Embryonic facial prominence (tissue), 1 donor: ENCODE data around the gene ACTG1.

Source experiments
- DNase-seq: peaks from one replicate; pipeline ENCODE4 v3.0.0-alpha.2; 2016; ENCODE audit errors: extremely low spot score

The ACTG1 gene

DNA sequence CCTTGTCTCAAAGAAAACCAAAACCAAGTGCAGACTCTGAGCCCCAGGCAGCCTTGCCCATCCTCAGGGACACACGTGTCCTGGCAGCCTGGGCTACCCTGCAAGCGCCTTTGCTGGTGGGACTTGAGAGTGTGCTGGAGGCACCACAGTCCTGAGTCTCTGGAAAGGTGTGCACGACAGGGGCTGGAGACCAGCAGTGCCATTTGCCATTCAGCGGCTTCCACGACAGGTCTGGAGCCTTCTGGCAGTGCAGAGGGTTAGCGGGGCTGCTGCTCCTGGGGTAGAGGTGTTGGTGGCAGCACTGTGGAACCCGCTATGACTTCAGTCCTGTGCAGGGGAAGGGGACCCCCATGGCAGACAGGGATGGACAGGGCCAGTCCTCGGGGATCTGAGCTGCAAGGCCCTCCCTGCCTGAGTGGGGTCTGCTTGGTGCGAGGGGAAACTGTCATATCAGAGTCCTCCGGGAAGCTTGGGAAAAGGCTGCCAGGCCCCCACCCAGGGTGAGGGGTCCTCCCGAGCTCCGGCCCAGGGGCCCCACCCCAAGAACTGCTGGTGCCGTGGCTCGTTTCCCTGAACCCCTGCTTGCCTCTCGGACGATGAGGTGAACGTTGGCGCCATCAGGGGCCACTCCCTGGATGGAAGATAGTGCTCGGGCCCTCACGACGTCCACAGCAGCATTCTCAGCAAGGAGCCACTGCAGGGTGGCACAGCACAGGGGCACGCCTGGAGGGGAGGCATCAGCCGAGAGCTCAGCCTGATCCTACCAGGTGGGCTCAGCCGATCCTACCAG lies 32.8 kb upstream of the ACTG1 start:
- DNase-seq, result no peak

DNA sequence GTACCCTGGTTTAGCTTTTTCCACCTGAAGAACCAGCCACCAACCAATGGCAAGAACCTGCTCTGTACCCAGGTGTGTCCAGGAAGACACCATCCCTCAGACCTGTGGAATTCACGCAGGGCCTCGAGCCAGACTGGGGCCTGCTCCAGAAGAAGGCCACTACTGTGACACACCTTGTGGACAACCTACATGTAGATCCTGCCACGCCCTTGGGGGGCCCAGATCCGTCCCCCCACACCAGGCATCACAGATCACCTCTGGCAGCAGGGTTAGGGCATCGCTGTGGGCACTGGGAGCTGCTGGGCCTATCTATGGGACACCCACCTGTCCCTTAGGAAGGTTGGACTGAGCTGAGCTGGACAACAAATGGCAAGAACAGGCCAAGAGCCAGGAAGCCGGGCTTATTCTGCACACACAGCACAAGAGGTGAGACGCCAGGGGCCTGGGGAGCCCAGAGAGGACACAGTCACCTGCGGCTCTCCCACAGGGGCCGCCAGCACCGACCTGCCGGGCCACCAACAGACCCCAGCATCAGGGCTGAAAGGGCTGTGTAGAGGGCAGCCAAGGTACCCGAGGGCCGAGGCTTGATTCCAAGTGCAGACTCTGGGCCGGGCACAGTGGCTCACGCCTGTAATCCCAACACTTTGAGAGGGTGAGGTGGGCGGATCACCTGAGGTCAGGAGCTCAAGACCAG lies 31.8 kb upstream of the ACTG1 start:
- DNase-seq, result no peak

DNA sequence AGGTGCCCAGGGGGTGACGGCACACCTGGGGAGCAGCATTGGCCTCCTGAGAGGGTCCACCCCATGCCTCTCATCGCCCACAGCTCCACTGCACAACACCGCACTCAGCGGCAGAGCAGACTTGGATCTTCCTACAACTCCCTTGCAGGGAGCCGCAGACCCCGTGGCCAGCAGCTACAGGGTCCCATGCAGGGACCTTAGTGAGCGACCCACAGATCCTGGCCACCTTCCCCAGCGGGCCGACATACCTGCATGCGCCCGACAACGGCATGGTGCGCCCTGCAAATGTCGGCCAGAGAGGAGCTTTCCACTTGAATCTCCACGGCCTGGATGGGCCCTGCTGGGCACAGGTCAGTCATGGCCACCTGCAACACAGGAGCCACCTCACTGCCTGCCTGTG lies 31.2 kb upstream of the ACTG1 start:
- no peak for DNase-seq

DNA sequence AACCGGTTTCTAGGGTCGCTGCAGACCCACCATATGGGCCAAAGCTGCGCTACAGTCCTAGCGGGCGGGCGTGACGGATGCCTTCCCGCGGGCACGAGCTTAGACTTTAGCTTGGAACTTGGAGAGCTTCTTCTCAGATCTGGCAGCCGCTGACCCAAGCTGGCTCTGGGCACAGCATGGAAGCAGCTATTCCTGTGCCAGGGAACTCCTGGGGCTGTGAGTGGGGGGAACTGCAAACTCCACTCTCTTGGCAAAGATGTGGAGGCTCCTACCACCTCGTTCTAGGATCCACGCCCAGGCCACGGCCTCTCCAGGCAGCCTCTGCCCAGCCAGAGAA lies 30.7 kb upstream of the ACTG1 start:
- no peak for DNase-seq

DNA sequence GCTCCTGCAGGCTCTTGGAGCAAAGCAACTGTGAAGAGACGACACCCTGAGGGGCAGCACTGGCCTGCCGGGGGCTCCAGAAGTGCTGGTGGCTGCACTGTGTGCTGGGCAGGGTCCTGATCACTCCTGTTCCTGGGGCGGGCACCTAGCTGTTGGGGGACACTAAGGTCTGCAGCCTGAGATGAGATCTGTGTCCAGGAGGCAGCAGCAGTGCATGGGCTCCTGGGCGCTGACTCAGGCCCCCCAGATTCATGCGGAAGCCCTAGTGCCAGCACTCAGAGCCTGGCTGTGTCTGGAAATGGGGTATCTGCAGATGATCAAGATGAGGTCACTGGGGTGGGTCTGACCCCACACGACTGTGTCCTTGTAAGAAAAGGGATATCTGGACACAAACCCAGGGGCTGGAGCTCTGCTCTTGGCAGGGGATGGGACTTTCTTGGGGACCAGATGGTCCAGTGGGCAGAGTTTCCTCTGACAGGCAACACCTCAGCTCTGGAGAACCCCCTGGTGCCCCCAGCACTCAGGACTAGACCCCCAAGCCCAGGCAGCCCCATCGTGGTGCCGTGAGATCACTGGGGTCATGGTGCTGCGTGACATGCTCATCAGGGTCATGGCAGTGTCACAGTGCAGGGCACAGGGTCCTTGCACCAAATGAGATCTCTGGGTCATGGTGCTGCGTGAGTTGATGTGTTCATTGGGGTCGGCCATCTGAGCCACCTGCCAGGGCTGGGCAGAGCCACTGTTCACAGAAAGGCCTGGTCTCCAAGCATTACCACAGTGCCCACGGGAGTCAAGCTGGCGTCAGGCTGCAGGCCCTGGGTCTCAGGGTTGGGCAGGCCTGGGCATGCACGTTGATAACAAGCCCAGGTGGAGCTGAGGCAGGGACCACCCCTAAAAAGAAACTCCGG lies 30.1 kb upstream of the ACTG1 start:
- no peak for DNase-seq

DNA sequence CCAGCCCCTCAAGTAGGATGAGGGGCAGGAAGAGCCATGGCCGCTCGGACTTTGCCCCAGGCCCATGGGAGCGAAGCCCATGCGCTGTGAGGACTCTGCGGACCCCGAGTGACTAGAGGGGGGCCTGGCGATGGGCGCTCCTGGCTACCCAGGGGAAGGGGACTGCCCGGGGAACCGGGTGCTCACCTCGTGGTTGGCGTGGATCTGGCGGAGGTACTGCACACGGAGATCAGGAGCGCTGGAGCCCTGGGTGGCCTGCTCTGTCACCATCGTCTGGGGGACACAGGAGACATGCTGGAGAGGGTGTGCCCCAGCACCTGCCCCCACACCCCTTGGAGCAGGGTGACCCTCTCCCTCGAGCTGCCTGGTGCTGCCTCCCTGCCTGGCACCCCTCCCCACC lies 28.5 kb upstream of the ACTG1 start:
- no peak for DNase-seq

DNA sequence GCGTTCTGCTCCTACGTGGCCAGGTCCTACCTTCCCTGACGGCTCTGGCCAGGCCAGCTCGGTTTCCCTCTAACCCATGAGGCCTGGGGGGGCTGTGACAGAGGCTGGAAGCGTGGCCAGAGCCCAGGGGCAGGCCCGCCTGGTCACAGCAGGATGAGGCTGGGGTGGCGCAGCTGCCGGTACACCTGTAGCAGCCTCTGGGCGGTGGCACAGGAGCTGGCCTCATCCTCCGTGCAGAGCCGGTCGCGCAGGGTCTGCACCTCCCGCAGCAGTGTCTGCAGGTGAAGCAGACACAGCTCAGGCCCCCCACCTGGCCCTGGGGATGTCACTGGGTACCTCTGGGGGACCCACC lies 28.1 kb upstream of the ACTG1 start:
- DNase-seq, result no peak

DNA sequence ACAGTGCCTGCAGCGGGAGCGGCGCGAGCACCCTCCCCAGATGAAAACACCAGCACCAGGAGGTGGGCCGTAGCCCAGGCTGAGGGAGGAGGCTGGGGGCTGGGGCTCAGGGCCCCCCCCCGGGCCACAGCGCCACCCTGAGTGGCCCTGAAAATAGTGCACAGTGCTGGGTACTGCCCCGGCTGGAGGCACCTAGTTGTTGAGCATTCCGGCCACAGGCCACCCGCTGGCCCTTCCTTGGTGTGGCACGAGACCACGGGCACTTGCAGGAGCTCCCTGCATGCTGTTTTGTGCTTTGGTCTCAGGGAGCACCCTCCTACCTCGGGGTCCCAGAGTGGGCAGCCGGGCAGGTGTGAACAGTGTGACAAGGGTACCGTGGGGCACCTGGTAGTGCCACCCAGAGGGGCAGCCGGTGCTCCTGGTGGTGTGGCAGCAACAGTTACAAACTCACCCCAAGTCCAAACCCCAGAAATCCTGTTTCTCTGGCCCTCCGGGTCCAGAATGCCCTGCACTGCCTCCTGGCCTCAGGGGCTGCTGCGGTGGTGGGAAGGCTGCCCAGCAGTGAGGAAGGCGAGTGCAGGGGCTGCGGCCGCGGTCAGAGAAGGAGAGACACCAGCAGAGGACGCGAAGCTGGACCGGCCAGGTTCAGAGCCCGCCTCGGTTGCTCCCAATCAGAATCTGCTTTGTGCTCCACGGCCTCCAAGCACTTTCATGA lies 27.5 kb upstream of the ACTG1 start:
- no peak for DNase-seq

DNA sequence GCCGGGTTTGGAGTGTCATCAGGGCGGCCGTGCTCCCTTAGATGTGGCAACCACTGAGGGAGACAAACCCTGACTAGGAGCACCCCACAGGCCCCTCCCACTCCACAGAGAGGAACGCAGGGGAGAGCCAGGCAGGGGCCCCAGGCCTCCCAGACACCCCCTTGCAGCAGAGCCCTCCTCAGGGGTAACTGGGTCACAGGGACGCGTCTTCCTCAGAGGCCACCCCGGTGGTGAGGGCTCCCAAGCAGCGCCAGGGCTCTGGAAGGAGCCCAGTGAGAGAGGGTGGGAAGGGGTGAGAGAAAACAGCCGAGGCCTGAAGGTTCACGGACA lies 26.9 kb upstream of the ACTG1 start:
- DNase-seq, result no peak

DNA sequence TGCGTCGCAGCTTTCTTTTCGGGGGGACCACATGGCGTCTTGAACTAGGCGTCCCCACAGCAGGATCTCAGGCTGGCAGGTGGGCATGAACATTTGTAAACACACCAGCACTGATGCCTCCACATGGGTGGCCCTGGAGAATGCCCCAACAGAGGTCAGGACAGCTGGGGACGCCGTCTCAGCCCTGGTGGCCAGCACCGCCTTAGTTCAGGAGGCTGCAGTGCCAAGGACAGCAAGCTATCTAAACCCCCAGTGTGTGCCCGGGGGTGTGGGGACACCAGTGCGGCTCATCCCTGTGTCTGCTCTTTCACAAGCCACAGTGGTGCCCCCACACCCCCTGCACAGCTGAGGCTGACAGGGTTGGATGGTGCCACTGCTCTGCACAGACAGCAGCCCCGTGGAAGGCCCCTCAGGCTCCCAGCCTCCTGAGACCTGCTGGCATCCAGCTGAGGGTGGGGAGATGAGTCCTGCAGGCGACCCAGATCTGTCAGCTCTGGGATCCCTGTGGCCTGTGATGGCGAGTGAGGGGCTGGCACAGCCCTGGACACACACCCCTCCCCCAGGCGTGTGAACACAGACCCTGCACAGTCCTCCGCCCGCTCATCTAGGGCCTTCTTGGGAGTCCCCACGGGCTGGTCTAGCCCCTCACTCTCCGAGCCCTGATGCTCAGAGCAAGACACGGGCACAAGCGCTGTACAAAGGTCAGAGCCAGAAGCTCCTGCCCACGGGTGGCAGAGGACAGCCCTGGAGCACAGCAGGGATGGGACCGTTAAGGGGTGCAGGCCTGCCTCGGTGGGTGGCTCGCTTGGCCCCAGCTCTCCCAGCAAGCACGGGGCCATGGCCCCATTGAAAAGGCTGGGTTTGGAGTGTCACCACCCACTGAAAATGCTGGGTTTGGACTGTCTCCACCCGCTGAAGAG lies 26.3 kb upstream of the ACTG1 start:
- no peak for DNase-seq

DNA sequence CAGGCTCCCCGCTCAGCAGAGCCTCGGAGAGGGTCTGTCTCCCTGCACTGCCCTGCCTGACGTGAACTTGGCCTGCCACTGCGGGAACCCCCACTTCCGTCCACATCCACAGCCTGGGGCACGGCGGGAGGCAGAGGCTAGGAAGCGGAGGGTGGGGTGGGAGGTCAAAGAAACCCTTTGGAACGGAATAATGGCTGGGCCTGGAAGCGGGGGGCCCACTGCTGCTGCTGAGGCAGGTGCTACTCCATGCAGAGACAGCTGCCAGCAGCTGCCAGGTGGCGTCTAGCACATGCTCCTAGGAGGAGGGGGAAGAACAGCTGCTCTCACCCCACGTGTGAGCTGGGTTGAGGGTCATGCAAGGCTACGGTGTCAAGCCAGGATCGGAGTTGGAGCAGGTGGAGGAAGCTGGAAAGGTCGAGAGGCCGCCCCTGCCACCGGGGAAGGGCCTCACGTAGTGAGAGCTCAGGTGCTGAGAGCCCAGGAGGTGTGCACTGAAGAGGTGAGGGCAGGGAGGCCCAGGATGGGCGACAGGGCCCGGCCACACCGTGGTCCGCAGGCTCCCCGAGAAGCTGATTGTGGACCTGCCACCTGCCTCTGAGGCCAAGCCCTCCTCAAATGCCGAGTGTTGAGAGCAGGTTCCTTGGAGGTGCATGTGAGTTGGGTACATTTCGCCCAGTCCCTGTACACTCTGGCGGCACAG lies 25.4 kb upstream of the ACTG1 start:
- no peak for DNase-seq

DNA sequence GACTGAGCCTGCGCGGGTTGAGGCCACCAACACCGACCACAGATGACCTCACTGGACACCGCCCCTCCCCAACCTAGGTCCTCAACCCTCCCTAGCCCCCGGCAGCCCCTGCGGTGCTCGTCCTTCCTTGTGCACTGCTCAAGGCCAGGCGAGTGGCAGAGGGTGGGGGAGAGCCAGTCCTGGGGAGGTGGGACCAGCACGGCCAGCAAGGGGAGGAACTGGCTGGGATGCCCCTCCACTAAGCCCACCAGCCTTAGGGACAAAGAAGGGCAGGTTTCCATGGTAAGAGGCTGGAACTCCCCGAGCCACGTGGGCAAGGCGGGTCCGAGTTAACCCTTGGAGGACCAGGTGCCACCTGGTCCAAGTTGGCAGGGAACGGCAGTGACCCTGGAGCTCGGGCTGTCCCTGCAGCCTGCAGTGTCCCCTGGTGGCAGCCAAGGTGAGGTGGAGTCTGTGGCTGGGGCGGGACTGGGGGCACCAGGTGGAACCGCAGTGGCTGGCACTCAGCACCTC lies 24.8 kb upstream of the ACTG1 start:
- DNase-seq, result no peak

DNA sequence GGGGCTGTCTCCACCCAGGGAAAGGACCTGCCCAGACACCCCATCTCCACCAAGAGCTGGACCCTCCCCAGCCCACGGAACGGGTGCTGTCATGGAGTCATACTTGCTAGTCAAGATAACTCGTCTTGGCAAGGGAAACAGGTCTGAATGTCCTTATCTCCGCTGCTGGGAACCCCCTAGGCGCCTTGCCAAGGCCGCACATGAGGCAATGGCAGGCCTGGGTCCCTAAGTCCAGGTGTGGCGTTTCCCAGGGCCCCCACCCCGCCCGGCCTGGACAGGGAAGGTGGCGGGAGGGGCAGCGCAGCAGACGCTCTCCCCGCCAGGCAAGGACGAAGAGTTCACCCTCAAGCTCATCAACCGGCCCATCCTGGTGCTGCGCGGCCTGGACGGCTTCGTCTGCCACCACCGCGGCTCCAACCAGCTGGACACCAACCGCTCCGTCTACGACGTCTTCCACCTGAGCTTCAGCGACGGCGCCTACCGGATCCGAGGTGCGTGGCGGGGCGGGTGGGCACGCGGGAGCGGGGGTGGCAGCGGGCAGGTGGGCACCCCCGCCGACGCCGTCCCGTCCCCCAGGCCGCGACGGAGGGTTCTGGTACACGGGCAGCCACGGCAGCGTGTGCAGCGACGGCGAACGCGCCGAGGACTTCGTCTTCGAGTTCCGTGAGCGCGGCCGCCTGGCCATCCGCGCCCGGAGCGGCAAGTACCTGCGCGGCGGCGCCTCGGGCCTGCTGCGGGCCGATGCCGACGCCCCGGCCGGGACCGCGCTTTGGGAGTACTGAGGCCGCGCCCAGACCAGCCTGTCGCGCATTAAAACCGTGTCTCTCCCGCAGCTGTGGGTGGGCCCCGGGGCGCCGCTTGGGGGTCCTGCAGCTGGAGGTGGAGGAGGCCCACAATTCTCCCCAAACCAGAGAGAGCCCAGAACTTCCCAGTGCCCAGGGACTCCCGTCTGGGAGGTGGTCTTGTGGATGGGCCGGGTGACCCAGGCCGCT lies 24.0 kb upstream of the ACTG1 start:
- no peak for DNase-seq

DNA sequence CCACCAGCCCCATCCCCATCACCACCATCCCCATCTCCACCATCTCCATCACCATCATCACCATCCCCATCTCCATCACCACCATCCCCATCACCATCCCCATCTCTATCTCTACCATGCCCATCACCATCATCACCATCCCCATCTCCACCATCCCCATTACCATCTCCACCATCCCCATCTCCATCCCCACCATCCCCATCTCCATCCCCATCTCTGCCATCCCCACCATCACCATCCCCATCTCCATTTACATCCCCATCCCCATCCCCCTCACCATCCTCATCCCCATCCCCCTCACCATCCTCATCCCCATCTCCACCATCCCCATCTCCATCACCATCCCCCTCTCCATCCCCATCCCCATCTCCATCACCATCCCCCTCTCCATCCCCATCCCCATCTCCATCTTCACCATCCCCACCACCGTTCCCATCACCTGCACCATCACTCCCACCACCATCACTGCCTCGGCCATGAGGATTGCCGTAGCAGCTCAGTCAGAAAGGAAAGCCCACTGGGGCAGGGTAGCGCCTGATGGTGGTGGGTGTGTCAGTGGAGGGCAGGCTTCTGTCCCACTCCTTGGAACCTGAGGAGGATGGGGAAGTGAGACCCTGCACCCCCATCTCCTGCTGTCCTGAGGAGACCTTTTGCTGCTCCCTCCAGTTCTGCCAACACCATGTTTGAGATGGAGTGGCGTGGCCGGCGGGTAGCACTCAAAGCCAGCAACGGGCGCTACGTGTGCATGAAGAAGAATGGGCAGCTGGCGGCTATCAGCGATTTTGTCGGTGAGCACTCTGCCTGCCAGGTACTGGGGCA lies 23.1 kb upstream of the ACTG1 start:
- DNase-seq, result no peak

DNA sequence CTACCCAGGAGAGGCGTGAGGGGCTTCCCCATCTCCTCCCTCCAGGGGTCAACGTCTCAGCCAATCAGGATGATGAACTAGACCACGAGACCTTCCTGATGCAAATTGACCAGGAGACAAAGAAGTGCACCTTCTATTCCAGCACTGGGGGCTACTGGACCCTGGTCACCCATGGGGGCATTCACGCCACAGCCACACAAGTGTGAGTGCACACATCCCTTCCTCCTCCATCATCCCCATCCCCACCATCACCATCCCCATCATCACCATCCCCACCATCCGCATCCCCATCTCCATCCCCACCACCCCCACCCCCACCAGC lies 22.4 kb upstream of the ACTG1 start:
- DNase-seq, result no peak

DNA sequence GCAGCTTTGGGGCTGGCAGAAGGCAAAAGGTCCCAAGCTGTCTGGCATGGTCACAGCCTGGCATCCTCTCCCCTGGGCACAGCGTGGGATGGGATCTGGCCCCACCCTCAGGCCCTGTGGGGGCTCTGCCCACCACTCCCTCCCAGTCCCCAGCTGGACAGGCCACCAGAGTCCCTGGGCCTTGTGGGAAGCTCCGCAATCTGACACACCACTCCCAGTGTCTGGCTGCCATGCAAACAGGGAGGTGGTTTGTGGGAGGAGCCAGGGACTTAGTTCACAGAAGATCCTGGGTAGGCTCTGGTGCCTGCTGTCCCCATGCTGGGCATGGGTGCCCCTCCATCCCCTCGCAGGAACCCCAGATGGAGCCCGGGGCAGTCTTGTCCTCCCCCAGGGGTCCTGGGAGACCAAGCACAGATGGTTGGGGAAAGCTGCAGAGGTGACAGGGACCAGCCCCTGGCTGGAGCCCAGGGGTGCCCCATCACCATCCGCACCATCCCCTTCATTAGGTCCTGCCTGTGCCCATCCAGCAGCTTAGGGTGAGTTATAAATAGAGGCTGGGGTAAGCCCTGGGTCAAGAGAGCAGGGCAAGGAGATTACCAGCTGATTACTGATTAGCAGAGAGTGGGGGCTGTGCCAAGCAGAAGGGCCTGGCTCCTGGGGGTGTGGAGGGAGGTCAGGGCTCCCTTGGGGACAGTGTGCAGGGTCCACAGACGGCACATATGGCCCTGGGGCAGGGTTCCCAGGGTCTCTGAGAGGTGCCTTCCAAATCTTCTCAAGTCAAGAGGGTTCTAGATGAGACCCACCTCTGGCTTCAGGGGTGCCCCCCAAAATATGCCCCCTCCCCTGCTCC lies 21.8 kb upstream of the ACTG1 start:
- no peak for DNase-seq
